ENCODE measurements around the gene MFSD12.

Gene MFSD12

DNA sequence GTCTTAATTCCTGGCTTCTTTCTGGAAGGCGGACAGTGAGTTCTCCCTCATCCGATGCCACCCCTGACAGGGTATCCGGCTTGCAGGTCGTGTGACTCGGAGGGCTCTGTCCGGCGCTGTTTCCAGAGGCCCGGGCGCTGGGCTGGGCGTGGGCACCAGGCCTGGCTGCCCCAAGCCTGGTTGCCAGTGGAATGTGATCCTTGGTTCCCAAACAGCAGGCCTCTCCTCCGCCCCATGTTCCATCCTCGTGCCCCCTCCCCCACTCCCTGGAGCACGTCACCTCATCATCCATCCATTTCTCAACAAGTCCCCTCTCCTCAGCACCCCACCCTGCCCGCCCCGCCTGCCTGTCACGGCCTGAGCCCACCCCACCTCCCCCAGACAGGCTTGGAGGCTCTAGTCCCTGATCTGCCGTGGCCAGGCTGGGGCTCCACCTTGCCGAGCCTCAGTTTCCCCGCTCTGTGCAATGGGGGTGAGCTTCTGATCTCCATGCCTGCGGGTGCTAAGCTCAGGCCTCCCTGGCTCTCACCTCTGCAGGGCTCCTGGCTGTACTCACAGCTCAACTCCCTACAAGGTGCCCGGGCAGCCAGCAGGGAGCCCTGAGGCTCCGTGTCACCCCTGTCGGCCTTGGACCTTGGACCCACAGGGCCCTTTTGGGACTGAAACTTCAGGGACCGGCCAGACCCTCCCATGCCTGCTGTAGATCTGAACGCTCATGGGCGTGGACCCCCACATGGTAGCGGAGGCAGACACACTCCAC lies 47.0 kb upstream of the MFSD12 start:
- H3K4me3 ChIP-seq (ENCODE audit: low read depth, low read length) = no peak overlapping the region
- TF ChIP-seq, protein P1, sequence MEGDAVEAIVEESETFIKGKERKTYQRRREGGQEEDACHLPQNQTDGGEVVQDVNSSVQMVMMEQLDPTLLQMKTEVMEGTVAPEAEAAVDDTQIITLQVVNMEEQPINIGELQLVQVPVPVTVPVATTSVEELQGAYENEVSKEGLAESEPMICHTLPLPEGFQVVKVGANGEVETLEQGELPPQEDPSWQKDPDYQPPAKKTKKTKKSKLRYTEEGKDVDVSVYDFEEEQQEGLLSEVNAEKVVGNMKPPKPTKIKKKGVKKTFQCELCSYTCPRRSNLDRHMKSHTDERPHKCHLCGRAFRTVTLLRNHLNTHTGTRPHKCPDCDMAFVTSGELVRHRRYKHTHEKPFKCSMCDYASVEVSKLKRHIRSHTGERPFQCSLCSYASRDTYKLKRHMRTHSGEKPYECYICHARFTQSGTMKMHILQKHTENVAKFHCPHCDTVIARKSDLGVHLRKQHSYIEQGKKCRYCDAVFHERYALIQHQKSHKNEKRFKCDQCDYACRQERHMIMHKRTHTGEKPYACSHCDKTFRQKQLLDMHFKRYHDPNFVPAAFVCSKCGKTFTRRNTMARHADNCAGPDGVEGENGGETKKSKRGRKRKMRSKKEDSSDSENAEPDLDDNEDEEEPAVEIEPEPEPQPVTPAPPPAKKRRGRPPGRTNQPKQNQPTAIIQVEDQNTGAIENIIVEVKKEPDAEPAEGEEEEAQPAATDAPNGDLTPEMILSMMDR (IDR thresholded peaks at IDR 0.05; ENCODE audit: low read depth, low read length) = no peak

DNA sequence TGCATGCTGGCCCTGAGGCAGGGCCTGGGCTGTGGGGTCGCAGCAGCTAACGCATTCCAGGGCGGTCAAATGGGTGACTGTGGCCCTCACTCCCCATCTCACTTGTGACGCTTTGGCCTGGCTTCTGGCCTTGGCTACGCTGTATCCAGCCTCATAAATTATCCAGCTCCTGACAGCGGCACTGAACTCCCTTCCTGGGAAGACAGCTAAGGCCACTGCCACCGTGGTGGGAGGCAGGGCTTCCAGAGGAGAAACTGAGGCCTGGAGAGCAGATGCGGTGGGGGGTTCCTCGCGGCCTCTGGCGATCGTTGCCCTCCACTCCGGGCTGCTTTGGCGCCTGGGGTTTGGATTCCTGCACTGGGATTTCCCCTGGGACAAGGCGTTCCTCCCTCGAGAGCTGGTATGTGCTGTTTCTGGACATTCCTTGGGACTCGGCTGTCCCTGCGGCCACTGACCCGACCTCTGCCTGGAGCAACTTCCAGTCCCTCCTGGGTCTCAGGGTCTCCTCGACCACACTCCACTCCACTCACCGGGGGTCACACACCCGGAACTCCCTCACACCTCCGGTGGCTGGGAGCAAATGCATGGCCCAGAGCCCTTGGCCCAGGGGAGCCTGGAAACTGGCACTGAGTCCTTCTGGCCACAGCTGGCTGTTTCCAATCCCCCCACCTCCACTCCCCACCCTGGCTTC lies 45.9 kb upstream of the MFSD12 start:
- TF ChIP-seq, protein P1 (IDR thresholded peaks at IDR 0.05; ENCODE audit: low read depth, low read length) = no peak
- no peak overlapping the region for H3K4me3 ChIP-seq (ENCODE audit: low read depth, low read length)
- in situ Hi-C loops (cut with HindIII; ENCODE audit: low sequenced_read_pairs) = no loop called here
- DNase-seq (ENCODE audit: low read depth, low spot score) = no peak

More for the DNA sequence above, 47.0 kb upstream of the MFSD12 start:
- DNase-seq (ENCODE audit: low read depth, low spot score) = no peak
- in situ Hi-C loops (cut with HindIII; ENCODE audit: low sequenced_read_pairs) = no loop called here

DNA sequence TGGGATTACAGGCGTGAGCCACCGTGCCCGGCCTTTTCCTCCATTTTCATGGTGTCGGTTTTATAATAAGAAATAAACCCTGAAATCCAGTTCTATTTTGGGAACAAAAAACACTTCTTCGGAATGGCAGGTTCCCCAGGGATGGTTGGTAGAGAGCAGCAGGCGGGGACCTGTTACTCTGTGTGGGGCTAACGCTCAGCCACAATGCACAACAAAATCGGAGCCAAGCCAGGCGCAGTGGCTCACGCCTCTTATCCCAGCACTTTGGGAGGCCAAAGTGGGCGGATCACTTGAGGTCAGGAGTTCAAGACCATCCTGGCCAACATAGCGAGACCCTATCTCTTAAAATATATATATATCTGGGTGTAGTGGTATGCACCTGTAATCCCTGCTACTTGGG lies 43.6 kb upstream of the MFSD12 start:
- TF ChIP-seq, protein P1 (IDR thresholded peaks at IDR 0.05; ENCODE audit: low read depth, low read length) = no peak

DNA sequence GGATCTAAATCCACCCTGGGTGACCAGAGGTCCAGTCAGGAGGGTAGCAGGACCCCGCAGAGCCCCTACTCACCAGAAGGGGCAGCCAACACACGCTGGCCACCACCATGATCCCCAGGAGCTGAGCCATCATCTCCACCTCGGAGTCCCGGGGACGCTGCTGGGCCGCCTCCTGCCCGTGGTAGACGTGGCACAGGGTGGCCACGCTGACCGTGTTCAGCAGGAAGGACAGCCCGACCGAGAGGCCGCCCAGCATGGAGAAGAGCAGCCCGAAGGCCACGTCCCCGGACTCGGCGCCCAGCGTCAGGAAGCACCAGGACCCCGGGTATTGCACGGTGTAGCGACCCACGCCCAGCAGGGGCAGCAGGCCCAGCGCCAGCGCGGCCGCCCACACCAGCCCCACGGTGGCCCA lies 42.4 kb upstream of the MFSD12 start:
- TF ChIP-seq, protein P1 (IDR thresholded peaks at IDR 0.05; ENCODE audit: low read depth, low read length) = peak; percentile 46
- in situ Hi-C loops (cut with HindIII; ENCODE audit: low sequenced_read_pairs) = no loop called here
- DNase-seq (ENCODE audit: low read depth, low spot score) = no peak
- no peak overlapping the region for H3K4me3 ChIP-seq (ENCODE audit: low read depth, low read length)

More for the DNA sequence above, 43.6 kb upstream of the MFSD12 start:
- in situ Hi-C loops (cut with HindIII; ENCODE audit: low sequenced_read_pairs) = no loop called here
- no peak overlapping the region for H3K4me3 ChIP-seq (ENCODE audit: low read depth, low read length)
- no peak for DNase-seq (ENCODE audit: low read depth, low spot score)

DNA sequence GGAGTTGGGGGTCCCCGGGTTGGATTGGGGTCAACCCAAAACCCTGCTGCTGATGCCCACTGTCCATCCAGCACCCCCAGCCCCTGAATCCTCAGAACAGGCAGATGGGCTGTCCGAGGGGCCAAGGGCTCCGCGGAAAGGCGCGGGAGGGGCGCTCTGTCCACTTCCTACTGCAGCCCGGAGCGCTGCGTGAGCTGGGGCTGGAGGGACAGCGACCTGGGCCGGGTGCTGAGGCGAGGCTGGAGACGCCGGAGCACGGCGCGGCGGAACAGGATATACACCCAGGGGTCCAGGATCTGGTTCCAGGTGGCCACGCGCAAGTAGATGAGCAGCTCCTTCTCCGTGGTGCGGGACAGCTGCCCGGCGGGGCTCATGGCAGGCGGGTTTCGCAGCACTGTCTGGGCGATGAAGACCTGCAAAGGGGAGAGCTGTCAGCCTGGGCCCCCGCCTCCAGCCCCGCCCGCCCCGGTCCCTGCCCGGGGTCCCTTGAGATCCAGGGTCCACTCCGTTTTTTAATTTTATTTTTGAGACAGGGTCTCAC lies 38.2 kb upstream of the MFSD12 start:
- TF ChIP-seq, protein P1 (IDR thresholded peaks at IDR 0.05; ENCODE audit: low read depth, low read length) = no peak
- no peak for DNase-seq (ENCODE audit: low read depth, low spot score)
- no peak overlapping the region for H3K4me3 ChIP-seq (ENCODE audit: low read depth, low read length)
- in situ Hi-C loops (cut with HindIII; ENCODE audit: low sequenced_read_pairs) = no loop called here

DNA sequence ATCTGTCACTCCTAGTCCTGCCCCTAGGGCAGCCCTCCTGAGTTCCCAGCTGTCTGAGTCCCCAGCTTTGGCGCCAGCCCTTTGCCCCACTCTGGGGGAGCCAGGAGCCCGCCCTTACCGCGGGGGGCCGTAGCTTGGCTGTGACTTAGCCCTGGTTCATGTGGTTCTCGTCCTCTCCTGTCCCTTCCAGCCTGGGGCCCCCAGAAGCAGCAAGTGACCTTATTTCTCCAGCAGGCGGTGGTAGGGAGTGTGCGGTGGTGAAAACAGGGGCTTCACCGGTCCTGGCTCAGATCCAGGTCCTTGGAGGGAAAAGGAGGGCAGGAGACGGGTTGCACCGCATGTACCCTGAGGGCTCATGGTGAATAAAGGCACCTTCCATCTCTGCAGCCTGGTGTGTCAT lies 35.8 kb upstream of the MFSD12 start:
- H3K4me3 ChIP-seq (ENCODE audit: low read depth, low read length) = no peak overlapping the region
- in situ Hi-C loops (cut with HindIII; ENCODE audit: low sequenced_read_pairs) = no loop called here
- DNase-seq (ENCODE audit: low read depth, low spot score) = no peak
- TF ChIP-seq, protein P1 (IDR thresholded peaks at IDR 0.05; ENCODE audit: low read depth, low read length) = no peak
